T-helper 2 cell treated with Interferon-gamma antibody and Interleukin-4, amounts not matched to agents 100 ng/mL and 5 ng/mL, for 36 hours (primary cell): ENCODE measurements around the gene KNDC1. TPM values are rescaled to one million over a fixed set of nuclear protein-coding genes. Genes with fewer than 3 reads are reported as not detected.

Experiments
- intact Hi-C: fragments of 100-400 bp; cut with micrococcal nuclease; formaldehyde crosslinking; loops from one replicate; pipeline ENCODE4 v1.15.1; 2023
- total RNA-seq: library from RNA; stranded (reverse); gene quantifications from 2 replicates; pipeline ENCODE4 v1.2.3, GENCODE V29; 2022

Gene KNDC1
- total RNA-seq, 1 donor from 2014 or later = 0.57 TPM

- intact Hi-C loops = no loop called here
Measured at GRCh38 chr10:133237588-133238465, 77.8 kb downstream of the KNDC1 start, which contains the start of gene VENTX. TSS of gene VENTX (plus strand) at chr10:133237855. CDS start at chr10:133237915, 60 bp downstream.

GRCh38 chr10:133238466-133238804, 78.4 kb downstream of the KNDC1 start:
- intact Hi-C loops = no loop called here

GRCh38 chr10:133239990-133240389, 80.0 kb downstream of the KNDC1 start:
- intact Hi-C loops = no loop called here

GRCh38 chr10:133241501-133242205, 81.6 kb downstream of the KNDC1 start:
- intact Hi-C loops = no loop called here

GRCh38 chr10:133242611-133243356, 82.8 kb downstream of the KNDC1 start:
- intact Hi-C loops = no loop called here

GRCh38 chr10:133243593-133243992, 83.6 kb downstream of the KNDC1 start:
- intact Hi-C loops = no loop called here

- intact Hi-C loops = no loop called here
Measured at GRCh38 chr10:133245439-133246235, 85.6 kb downstream of the KNDC1 start.

- intact Hi-C loops = no loop called here
Measured at GRCh38 chr10:133246236-133246626, 86.2 kb downstream of the KNDC1 start.

GRCh38 chr10:133247681-133248333, 87.8 kb downstream of the KNDC1 start:
- intact Hi-C loops = no loop called here

- intact Hi-C loops = no loop called here
Measured at GRCh38 chr10:133248334-133248715, 88.3 kb downstream of the KNDC1 start.

GRCh38 chr10:133249094-133249780, 89.2 kb downstream of the KNDC1 start:
- intact Hi-C loops = no loop called here

- intact Hi-C loops = no loop called here
Measured at GRCh38 chr10:133249975-133250754, 90.1 kb downstream of the KNDC1 start.

- intact Hi-C loops = no loop called here
Measured at GRCh38 chr10:133251388-133252222, 91.6 kb downstream of the KNDC1 start.

GRCh38 chr10:133252223-133252552, 92.2 kb downstream of the KNDC1 start:
- intact Hi-C loops = no loop called here

GRCh38 chr10:133253361-133253955, 93.4 kb downstream of the KNDC1 start:
- intact Hi-C loops = no loop called here

- intact Hi-C loops = no loop called here
Measured at GRCh38 chr10:133254421-133255120, 94.6 kb downstream of the KNDC1 start.

GRCh38 chr10:133255323-133255722, 95.3 kb downstream of the KNDC1 start:
- intact Hi-C loops = no loop called here
